ENCODE data around the gene ARHGAP25. TPM values are rescaled to one million over a fixed set of nuclear protein-coding genes. Genes with fewer than 3 reads are reported as not detected.

ARHGAP25 gene, protein sequence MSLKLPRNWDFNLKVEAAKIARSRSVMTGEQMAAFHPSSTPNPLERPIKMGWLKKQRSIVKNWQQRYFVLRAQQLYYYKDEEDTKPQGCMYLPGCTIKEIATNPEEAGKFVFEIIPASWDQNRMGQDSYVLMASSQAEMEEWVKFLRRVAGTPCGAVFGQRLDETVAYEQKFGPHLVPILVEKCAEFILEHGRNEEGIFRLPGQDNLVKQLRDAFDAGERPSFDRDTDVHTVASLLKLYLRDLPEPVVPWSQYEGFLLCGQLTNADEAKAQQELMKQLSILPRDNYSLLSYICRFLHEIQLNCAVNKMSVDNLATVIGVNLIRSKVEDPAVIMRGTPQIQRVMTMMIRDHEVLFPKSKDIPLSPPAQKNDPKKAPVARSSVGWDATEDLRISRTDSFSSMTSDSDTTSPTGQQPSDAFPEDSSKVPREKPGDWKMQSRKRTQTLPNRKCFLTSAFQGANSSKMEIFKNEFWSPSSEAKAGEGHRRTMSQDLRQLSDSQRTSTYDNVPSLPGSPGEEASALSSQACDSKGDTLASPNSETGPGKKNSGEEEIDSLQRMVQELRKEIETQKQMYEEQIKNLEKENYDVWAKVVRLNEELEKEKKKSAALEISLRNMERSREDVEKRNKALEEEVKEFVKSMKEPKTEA
- total RNA-seq (10 to 100 TPM in 4 of 7 donors, 1 to 10 TPM in 3; 8.5 to 15.6 (median 12.4) TPM), polyA plus RNA-seq (10 to 100 TPM; 13.7 to 30.5 TPM)
- long read RNA-seq, donor 1, transcript ARHGAP25-203 (10 exons, 2,939 nt) = major isoform, 14 of 42 reads
- long read RNA-seq, donor 1, partial matches to known transcripts = 12 of 42 reads
- long read RNA-seq, donor 1, other reads (novel, unspliced or antisense) = 12 of 42 reads
- long read RNA-seq, donor 2 = 0 reads
- long read RNA-seq, donor 3, transcript ARHGAP25-203 (10 exons, 2,939 nt) = major isoform, 14 of 34 reads
- long read RNA-seq, donor 3, partial matches to known transcripts = 2 of 34 reads
- long read RNA-seq, donor 3, other reads (novel, unspliced or antisense) = 15 of 34 reads

DNA sequence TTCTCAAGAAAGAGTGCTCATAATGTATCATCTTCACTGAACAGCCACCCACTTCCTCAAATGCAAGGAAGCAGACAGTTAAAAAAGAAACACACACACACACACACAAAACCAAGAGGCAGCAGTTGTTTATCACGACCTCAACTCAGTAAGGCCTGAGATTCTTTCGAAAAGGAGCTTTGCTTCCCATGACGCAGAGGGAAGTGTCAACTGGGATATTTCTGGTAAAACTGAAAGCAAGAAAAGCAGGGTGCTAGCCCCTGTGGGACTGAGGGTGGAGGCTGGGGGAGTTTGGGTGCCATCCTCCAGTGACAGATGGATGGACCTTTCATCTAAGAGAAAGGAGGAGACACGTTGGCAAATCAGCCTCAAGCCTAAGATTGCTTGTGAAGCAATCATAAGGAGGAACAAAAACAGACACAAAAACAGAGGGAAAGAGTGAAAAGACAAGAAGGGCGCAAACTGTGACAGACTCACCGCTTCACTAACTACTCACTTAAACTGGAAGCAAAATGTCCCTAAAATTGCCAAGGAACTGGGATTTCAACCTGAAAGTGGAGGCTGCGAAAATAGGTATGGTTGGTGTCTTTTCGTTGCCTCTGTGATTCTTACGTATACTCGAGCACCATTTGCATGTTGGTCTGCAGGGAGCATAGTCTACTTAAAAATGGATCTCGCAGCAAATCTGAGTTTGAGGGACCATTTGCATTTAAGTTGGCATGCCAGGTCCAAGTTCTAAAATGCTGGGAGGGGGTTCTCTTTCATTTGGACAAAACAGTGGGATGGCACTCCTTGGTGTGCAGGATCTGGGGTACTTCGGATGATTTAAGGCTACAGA, at the start of gene ARHGAP25:
Gene ARHGAP25, plus strand, starts transcription at position 124 of the 838 bp plus-strand sequence. Its CDS starts 389 bp downstream, at position 513.
- Histone ChIP-seq H3K36me3 (no peaks in the 10 kb centered on the region), H3K4me1 (ENCODE audit: insufficient read depth) (no peaks in the 10 kb centered on the region), H3K27me3 (no peaks in the 10 kb centered on the region), H3K4me3 (no peak within 1 kb of the TSS), H3K9me3 (no peaks in the 10 kb centered on the region), H3K27ac (no peak within 1 kb of the TSS)
- TF ChIP-seq, protein P1, sequence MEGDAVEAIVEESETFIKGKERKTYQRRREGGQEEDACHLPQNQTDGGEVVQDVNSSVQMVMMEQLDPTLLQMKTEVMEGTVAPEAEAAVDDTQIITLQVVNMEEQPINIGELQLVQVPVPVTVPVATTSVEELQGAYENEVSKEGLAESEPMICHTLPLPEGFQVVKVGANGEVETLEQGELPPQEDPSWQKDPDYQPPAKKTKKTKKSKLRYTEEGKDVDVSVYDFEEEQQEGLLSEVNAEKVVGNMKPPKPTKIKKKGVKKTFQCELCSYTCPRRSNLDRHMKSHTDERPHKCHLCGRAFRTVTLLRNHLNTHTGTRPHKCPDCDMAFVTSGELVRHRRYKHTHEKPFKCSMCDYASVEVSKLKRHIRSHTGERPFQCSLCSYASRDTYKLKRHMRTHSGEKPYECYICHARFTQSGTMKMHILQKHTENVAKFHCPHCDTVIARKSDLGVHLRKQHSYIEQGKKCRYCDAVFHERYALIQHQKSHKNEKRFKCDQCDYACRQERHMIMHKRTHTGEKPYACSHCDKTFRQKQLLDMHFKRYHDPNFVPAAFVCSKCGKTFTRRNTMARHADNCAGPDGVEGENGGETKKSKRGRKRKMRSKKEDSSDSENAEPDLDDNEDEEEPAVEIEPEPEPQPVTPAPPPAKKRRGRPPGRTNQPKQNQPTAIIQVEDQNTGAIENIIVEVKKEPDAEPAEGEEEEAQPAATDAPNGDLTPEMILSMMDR (IDR thresholded peaks at IDR 0.05) = no peak
- TF ChIP-seq POLR2A (IDR thresholded peaks at IDR 0.05) (no peak), EP300 (IDR thresholded peaks at IDR 0.05) (no peak)
- DNase-seq = no peak
- 80 to 81% (median 81%) methylated on average over 12 of the region's 12 CpGs for WGBS, 3 donors
- intact Hi-C loops (cut with DNase I) = no loop called here

DNA sequence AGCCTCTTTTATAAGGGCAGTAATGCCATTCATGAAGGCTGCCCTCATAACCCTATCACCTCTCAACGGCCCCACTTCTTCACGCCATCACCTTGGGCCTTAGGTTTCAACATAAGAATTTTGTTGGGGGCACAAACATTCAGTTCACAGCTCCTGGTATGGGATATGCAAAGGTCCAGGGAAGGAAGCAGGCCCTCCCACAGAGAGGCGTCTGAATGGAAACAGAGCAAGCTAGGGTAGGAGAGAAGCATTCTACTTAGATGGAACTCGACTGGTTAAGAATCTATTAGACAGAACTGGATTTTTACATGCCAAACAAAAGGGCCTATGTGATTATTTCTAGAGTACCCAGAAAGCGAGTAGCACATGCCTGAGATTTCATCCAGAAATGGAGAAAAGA, 48.4 kb upstream of the ARHGAP25 start:
- Histone ChIP-seq H3K27me3 (no peaks in the 10 kb centered on the region), H3K4me3 (no peak overlapping the region), H3K9me3 (no peaks in the 10 kb centered on the region), H3K36me3 (no peaks in the 10 kb centered on the region), H3K4me1 (ENCODE audit: insufficient read depth) (no peaks in the 10 kb centered on the region), H3K27ac (no peak overlapping the region)
- intact Hi-C loops (cut with DNase I) = no loop called here
- TF ChIP-seq, protein P1 (IDR thresholded peaks at IDR 0.05) = no peak
- TF ChIP-seq EP300 (IDR thresholded peaks at IDR 0.05) (no peak), POLR2A (IDR thresholded peaks at IDR 0.05) (no peak)
- no peak for DNase-seq
- 80 to 83% (median 83%) methylated on average over 5 of the region's 5 CpGs for WGBS, 3 donors

DNA sequence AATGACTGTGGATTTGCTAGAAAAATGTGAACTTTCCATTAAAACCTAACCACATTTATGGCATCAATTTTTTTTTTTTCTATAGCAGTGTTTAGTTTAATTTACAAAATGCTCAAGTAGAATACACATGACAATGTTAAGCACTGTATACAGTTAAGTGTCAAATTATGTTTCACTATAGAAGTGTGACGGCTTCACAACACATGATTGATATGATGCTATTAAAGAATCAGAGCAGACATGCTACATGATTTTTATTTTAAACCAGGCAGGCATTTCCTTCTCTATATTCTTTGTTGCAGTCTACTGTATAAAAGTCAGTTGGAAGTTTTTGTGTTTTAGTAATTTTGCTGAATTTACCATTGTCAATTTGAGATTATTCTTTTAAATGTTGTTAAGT, 47.6 kb upstream of the ARHGAP25 start:
- no peak for DNase-seq
- no peak overlapping the region for H3K4me3 ChIP-seq
- no peak overlapping the region for H3K27ac ChIP-seq
- H3K4me1 ChIP-seq (ENCODE audit: insufficient read depth) = no peaks in the 10 kb centered on the region
- H3K36me3 ChIP-seq = no peaks in the 10 kb centered on the region
- 95 to 96% (median 96%) methylated on average over 1 of the region's 1 CpG for WGBS, 3 donors
- TF ChIP-seq POLR2A (IDR thresholded peaks at IDR 0.05) (no peak), EP300 (IDR thresholded peaks at IDR 0.05) (no peak)
- TF ChIP-seq, protein P1 (IDR thresholded peaks at IDR 0.05) = no peak
- H3K9me3 ChIP-seq = no peaks in the 10 kb centered on the region
- intact Hi-C loops (cut with DNase I) = no loop called here
- H3K27me3 ChIP-seq = no peaks in the 10 kb centered on the region
